ENCODE data around the gene DAPL1.

DAPL1 gene

GRCh38 chr2:158778243-158778642 is 16.9 kb upstream of the DAPL1 start:
- DNase-seq = no peak

- DNase-seq = no peak
Observed at GRCh38 chr2:158779621-158780020, 15.5 kb upstream of the DAPL1 start.

GRCh38 chr2:158781353-158781961 is 13.7 kb upstream of the DAPL1 start:
- no peak for DNase-seq

- no peak for DNase-seq
Observed at GRCh38 chr2:158782136-158782535, 13.0 kb upstream of the DAPL1 start.

GRCh38 chr2:158782616-158783015 is 12.5 kb upstream of the DAPL1 start:
- no peak for DNase-seq

GRCh38 chr2:158783923-158784322 is 11.2 kb upstream of the DAPL1 start:
- no peak for DNase-seq

- no peak for DNase-seq
Observed at GRCh38 chr2:158786897-158787296, 8.2 kb upstream of the DAPL1 start.

- no peak for DNase-seq
Observed at GRCh38 chr2:158788951-158789350, 6.2 kb upstream of the DAPL1 start.

- no peak for DNase-seq
Observed at GRCh38 chr2:158796652-158797051, 1.5 kb downstream of the DAPL1 start.

- DNase-seq = no peak
Observed at GRCh38 chr2:158797963-158798700, 3.0 kb downstream of the DAPL1 start.

GRCh38 chr2:158799181-158799580 is 4.1 kb downstream of the DAPL1 start:
- DNase-seq = no peak

- DNase-seq = no peak
Observed at GRCh38 chr2:158803506-158803905, 8.4 kb downstream of the DAPL1 start.

GRCh38 chr2:158805255-158805654 is 10.1 kb downstream of the DAPL1 start:
- DNase-seq = no peak

GRCh38 chr2:158805936-158806335 is 10.8 kb downstream of the DAPL1 start:
- no peak for DNase-seq

GRCh38 chr2:158806941-158807340 is 11.8 kb downstream of the DAPL1 start:
- DNase-seq = no peak

GRCh38 chr2:158808426-158808825 is 13.3 kb downstream of the DAPL1 start:
- no peak for DNase-seq

GRCh38 chr2:158809816-158810215 is 14.7 kb downstream of the DAPL1 start:
- DNase-seq = no peak

GRCh38 chr2:158810731-158811460 is 15.8 kb downstream of the DAPL1 start:
- no peak for DNase-seq

GRCh38 chr2:158815166-158815565 is 20.0 kb downstream of the DAPL1 start:
- DNase-seq = no peak

- no peak for DNase-seq
Observed at GRCh38 chr2:158815658-158816057, 20.5 kb downstream of the DAPL1 start.

- DNase-seq = no peak
Observed at GRCh38 chr2:158817588-158817987, 22.5 kb downstream of the DAPL1 start.

GRCh38 chr2:158818511-158818910 is 23.4 kb downstream of the DAPL1 start:
- DNase-seq = no peak

GRCh38 chr2:158822193-158822592 is 27.1 kb downstream of the DAPL1 start:
- no peak for DNase-seq
